ENCODE data around the gene ZMYND8.

DNA sequence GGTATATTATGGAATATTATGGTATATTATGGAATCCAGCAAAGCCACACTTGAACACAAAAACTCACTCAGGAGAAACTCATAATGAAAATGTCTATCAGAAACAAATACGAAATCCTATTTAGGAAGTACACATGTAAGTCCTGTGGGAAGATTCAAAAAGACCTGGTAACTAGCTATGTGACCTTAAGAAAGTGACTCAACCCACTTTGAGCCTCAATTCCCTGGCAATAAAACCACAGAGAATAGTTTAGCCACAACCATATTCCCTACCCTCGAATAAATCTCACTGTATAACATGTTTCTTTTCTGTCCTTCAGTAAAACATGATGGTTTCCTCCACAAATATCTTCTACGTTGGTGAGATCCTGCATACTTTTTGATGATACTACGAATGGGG lies 56.4 kb downstream of the ZMYND8 start:
- TF ChIP-seq, protein P1, sequence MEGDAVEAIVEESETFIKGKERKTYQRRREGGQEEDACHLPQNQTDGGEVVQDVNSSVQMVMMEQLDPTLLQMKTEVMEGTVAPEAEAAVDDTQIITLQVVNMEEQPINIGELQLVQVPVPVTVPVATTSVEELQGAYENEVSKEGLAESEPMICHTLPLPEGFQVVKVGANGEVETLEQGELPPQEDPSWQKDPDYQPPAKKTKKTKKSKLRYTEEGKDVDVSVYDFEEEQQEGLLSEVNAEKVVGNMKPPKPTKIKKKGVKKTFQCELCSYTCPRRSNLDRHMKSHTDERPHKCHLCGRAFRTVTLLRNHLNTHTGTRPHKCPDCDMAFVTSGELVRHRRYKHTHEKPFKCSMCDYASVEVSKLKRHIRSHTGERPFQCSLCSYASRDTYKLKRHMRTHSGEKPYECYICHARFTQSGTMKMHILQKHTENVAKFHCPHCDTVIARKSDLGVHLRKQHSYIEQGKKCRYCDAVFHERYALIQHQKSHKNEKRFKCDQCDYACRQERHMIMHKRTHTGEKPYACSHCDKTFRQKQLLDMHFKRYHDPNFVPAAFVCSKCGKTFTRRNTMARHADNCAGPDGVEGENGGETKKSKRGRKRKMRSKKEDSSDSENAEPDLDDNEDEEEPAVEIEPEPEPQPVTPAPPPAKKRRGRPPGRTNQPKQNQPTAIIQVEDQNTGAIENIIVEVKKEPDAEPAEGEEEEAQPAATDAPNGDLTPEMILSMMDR (conservative IDR thresholded peaks at IDR 0.05), result no peak
- no peak for TF ChIP-seq ZFX (IDR thresholded peaks at IDR 0.05)
